ENCODE data around the gene DPM1.

DPM1 gene

GRCh38 chr20:50887576-50887975, 70.8 kb downstream of the DPM1 start:
- H3K27ac ChIP-seq: no peak overlapping the region
- no peak overlapping the region for H3K4me3 ChIP-seq (ENCODE audit: low read depth, low read length)
- DNase-seq: no peak
- no peaks in the 10 kb centered on the region for H3K27me3 ChIP-seq (ENCODE audit: insufficient read depth, low read depth, severe bottlenecking)
- TF ChIP-seq CTCF (IDR thresholded peaks at IDR 0.05; ENCODE audit: low read depth, low read length): no peak
- no peaks in the 10 kb centered on the region for H3K9me3 ChIP-seq (ENCODE audit: severe bottlenecking)
- peaks cover 39% of the 10 kb centered on the region for H3K36me3 ChIP-seq

GRCh38 chr20:50886184-50886790, 72.0 kb downstream of the DPM1 start:
- no peak overlapping the region for H3K27ac ChIP-seq
- no peak for DNase-seq
- no peaks in the 10 kb centered on the region for H3K27me3 ChIP-seq (ENCODE audit: insufficient read depth, low read depth, severe bottlenecking)
- peaks cover 27% of the 10 kb centered on the region for H3K36me3 ChIP-seq
- no peak for TF ChIP-seq CTCF (IDR thresholded peaks at IDR 0.05; ENCODE audit: low read depth, low read length)
- H3K4me3 ChIP-seq (ENCODE audit: low read depth, low read length): no peak overlapping the region
- no peaks in the 10 kb centered on the region for H3K9me3 ChIP-seq (ENCODE audit: severe bottlenecking)

- no peak overlapping the region; the same call in 1 of the 2 replicates for H3K27ac ChIP-seq
- no peak for TF ChIP-seq CTCF (IDR thresholded peaks at IDR 0.05; ENCODE audit: low read depth, low read length)
Observed at GRCh38 chr20:50885781-50886180, 72.6 kb downstream of the DPM1 start.

GRCh38 chr20:50885068-50885467, 73.3 kb downstream of the DPM1 start:
- Histone ChIP-seq H3K27ac (peak overlapping the region; percentile 9; the same call in 1 of the 2 replicates), H3K36me3 (peaks cover 14% of the 10 kb centered on the region), H3K4me3 (ENCODE audit: low read depth, low read length) (no peak overlapping the region), H3K9me3 (ENCODE audit: severe bottlenecking) (no peaks in the 10 kb centered on the region), H3K27me3 (ENCODE audit: insufficient read depth, low read depth, severe bottlenecking) (no peaks in the 10 kb centered on the region)
- no peak for TF ChIP-seq CTCF (IDR thresholded peaks at IDR 0.05; ENCODE audit: low read depth, low read length)
- DNase-seq: peak; percentile 63

More at GRCh38 chr20:50885781-50886180, 72.6 kb downstream of the DPM1 start:
- Histone ChIP-seq H3K9me3 (ENCODE audit: severe bottlenecking) (no peaks in the 10 kb centered on the region), H3K27me3 (ENCODE audit: insufficient read depth, low read depth, severe bottlenecking) (no peaks in the 10 kb centered on the region), H3K36me3 (peaks cover 22% of the 10 kb centered on the region), H3K4me3 (ENCODE audit: low read depth, low read length) (no peak overlapping the region)
- DNase-seq: no peak

Data from WERI-Rb-1 (cell line).